ENCODE results near the gene SLC47A2. TPM values are rescaled to one million over a fixed set of nuclear protein-coding genes. Genes with fewer than 3 reads are reported as not detected.

The SLC47A2 gene
- total and polyA plus RNA-seq, 9 of the 15 experiments (the other 6 are each of a cell fraction or from before 2014, with no cell fraction given) = not detected

GRCh38 chr17:19630035-19630434 is 86.3 kb downstream of the SLC47A2 start:
- no peaks in the 10 kb centered on the region for H3K36me3 ChIP-seq (ENCODE audit: control insufficient read depth, insufficient read depth, low read length)
- no peaks in the 10 kb centered on the region for H4K20me1 ChIP-seq (replicated peaks; ENCODE audit: control insufficient read depth, insufficient read depth, low read length)
- no TSS peak for BruUV-seq (replicated peaks)
- CTCF ChIA-PET (ENCODE audit: low intra/inter-chr PET ratio) = no interaction called here
- H2AFZ ChIP-seq (ENCODE audit: low read depth, low read length) = no peak overlapping the region
- H3K79me2 ChIP-seq (ENCODE audit: control insufficient read depth, insufficient read depth, low read length) = no peaks in the 10 kb centered on the region
- H3K9me1 ChIP-seq (ENCODE audit: control insufficient read depth, insufficient read depth, low read length) = no peaks in the 10 kb centered on the region
- no peak overlapping the region for H3K27ac ChIP-seq (ENCODE audit: extremely low read depth, low read depth, low read length)
- H3K4me1 ChIP-seq (replicated peaks in 1 of 2; ENCODE audit: control insufficient read depth in 2 of 2, insufficient read depth in 2 of 2, low read length in 2 of 2) = no peaks in the 10 kb centered on the region
- H3K9me3 ChIP-seq (replicated peaks; ENCODE audit: control insufficient read depth, insufficient read depth, low read depth, low read length) = no peaks in the 10 kb centered on the region
- ATAC-seq (no peak), FAIRE-seq (no peak), DNase-seq (ENCODE audit: extremely low read depth in 1 of 4, low spot score in 3 of 4) (no peak)
- H3K4me2 ChIP-seq (ENCODE audit: insufficient read depth, low read length) = no peak overlapping the region
- in situ Hi-C loops (cut with MboI) = no loop called here
- POLR2A ChIA-PET = no interaction called here
- no peak for TF ChIP-seq ATF4 (CRISPR knock-in tag; IDR thresholded peaks at IDR 0.05)
- no peak for TF ChIP-seq ZC3H11A (IDR thresholded peaks at IDR 0.05; ENCODE audit: low read depth, low read length)
- TF ChIP-seq PREB (CRISPR knock-in tag; IDR thresholded peaks at IDR 0.05) = no peak
- no peak for TF ChIP-seq HDAC6 (IDR thresholded peaks at IDR 0.05; ENCODE audit: low read depth, low read length)
- TF ChIP-seq ZNF75A (CRISPR knock-in tag; IDR thresholded peaks at IDR 0.05) = no peak
- no peak overlapping the region for H3K9ac ChIP-seq (ENCODE audit: insufficient read depth in 1 of 2, low read depth in 2 of 2, low read length in 2 of 2)
- no peaks in the 10 kb centered on the region for H3K27me3 ChIP-seq (ENCODE audit: control insufficient read depth in 2 of 2, insufficient read depth in 2 of 2, low read length in 2 of 2)
- intact Hi-C loops (cut with micrococcal nuclease) = no loop called here
- H3K4me3 ChIP-seq = no peak overlapping the region
- 0% methylated on average over 4 of the region's 4 CpGs for WGBS (ENCODE audit: insufficient coverage, low coverage, missing lambda C conversion rate)
